ENCODE results near the gene KCNK1.

Gene KCNK1

DNA sequence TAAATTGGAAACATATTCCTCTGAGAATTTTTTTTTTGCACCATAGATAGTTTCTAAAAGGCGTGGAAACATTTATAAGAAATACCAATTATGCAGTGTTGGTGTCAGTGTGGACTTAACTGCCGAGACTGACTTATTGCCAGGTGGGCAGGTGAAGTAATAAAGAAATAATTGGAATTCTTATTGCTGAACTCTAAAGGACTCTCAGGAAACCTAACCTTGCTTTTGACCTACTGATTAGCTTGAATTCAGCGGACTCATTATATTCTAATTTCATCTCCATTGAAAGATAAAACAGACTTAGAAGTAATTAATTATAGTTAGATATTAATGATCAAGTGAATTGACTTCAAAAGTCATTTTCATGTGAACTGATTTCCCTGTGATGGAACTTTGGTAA, 26.3 kb downstream of the KCNK1 start:
- DNase-seq = no peak

DNA sequence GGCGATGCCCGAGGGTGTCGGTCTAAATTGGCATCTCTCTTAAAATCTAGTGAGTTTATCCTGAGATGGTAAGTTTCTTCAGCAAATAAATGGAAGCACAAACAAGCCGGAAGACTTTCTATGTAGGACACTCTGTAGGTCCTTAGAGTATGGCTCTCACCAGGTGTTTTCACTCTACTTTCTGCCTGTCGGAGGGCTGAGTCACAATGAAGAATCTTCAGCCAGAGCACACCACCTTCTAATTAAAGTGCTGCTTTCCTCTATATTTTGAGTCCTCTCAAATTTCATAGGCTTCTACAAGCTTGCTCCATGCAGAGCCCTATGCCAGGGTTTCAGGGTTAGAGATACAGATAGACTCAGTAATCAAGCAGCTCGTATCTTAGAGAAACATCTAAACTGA, 27.1 kb downstream of the KCNK1 start:
- DNase-seq = peak; percentile 21

DNA sequence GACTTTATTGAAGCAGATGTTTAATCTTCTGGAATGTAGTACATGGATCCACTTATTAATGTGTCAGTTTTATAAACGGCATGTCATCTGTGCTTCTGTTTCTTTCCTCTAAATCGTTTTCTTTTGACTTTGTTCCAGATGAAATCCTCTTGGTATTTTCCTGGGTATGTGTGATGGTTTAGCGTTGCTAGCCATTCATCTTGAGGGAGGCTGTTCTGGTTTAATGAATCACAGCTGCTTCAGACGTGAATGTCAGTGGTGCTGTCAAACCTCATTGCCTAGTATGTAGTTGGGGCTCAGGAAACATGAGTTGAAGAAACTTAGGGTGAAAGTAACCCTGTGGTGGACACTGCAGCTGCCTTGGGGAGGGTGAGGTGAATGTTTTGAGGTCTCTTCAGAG, 33.2 kb downstream of the KCNK1 start:
- DNase-seq = no peak

DNA sequence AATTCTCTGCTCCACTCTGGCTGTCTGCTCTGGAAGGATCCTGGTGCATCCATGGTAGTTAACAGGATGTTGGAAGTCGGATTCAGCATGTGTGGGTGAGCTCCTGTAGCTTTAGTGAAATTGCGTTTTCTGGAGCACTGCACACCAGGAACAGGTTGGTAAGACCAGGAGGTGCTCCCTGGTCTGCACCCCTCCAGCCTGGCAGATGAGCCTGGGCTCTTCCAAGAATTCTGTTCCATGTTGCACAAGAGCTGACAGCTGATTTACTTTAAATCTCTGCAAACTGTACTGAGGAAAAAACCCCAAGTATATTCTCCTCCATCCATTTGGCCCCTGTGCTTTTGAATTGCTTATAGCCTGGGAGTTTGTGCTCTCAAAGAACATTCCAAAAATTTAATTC, 33.7 kb downstream of the KCNK1 start:
- no peak for DNase-seq

DNA sequence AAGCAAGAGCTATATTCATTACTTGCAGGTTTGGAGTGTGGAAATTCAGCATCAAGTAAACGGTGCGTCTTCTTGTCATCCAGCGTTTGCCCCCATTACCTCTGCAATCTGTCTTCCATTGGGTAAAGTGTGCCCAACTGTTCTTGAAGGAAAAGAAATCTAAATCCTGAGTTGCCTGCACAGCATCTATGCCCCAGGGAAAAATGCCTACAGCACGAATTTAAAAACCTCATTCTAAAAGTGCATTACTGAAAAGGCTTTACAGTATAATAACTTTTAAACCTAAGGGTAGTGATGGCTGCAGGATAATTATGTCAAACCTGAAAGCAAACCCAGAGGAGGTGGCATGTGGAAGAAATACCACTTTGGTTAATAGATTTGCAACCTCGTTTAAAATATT, 37.2 kb downstream of the KCNK1 start:
- no peak for DNase-seq

DNA sequence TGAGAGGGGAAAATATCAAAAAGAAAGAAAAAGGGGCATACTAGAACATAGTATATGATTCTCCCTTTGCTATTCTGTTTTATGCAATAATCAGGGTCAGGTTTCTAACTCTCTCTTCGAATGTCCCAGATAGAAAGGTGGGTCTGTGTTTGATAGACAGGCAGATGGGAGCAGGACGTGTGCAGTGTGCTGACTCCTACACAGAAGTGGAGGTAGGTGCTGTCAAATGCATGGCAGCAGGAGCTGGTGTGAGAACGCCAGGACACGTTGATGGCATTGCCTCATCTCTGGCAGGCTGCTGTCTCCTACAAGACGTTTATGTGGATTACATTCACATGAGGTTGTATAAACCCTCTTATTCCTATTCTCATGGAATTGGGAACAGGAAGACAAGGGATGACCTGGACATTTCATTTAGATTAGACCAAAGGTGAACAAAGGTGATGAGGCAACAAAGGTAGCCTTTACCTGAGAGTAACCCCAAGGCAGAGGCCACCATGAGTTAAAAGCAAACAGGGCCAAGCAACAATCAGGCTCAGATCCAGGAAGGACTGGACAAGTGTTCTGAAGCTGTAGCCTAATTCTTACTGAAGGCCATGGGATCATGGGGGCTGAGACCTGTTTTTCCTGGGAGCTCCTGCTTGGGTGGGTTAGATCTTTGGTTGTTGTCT, 37.8 kb downstream of the KCNK1 start:
- DNase-seq = peak; percentile 18

DNA sequence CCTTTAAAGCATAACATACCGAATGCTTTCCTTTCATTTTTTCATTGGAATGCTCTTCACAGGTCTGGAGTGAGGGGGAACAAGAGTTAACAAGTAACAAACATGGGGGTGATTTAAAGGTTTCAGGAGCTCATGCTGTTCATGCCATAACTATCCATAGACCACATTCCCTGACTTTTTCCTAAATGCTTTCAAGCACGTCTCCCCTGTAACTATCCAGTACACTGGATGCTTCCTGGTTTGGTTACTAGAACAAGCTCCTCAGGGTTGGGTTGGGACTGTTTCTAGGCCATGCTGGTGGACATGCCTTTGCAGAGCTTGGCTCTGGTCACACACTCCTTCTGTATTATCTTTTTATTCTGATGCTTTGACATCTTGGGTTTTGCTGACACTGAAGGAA, 38.6 kb downstream of the KCNK1 start:
- DNase-seq = no peak

DNA sequence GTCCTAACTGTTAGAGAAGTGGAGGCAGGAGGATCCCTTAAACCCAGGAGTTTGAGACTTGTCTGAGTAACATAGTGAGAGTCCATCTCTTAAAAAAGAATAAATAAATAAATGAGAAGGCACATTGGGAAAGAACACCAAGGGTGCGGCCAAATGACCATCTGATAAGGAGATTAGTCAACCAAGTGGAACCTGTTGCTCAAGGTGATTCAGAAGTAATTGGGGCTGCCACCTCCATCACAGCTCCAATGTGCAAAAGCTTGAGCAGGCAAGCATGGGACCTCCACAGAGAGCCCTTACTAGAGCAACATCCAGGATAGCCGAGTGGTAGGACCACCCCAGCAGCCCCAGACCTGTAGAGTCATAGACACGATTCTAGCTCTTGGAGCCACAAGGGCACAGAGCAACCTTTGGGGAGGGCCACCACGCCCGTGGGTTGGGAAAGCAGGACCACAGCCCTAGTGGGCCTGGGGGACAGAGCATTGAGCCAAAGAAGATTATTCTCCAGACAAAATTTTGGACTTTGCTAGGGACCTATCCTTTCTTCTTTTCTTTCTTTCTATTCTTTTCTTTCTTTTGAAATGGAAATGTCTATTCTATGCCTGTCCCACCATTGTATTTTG, 40.9 kb downstream of the KCNK1 start:
- no peak for DNase-seq

DNA sequence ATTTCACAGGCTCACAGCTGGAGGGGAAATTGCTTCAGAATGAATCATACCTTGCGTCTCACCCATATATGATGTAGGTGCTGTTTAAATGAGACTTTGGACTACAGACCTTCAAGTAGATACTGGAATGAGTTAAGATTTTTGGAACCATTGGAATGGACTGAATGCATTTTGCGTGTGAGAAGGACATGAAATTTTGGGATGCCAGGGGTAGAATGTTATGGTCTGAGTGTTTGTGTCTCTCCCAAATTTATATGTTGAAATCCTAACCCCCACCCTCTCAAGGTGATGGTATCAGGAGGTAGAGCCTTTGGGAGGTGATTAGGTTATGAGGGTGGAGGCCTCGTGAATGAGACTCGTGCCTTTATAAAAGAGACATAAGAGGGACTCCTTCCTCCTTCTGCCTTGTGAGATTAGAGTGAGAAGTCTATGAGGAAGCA, 41.4 kb downstream of the KCNK1 start:
- DNase-seq = no peak

DNA sequence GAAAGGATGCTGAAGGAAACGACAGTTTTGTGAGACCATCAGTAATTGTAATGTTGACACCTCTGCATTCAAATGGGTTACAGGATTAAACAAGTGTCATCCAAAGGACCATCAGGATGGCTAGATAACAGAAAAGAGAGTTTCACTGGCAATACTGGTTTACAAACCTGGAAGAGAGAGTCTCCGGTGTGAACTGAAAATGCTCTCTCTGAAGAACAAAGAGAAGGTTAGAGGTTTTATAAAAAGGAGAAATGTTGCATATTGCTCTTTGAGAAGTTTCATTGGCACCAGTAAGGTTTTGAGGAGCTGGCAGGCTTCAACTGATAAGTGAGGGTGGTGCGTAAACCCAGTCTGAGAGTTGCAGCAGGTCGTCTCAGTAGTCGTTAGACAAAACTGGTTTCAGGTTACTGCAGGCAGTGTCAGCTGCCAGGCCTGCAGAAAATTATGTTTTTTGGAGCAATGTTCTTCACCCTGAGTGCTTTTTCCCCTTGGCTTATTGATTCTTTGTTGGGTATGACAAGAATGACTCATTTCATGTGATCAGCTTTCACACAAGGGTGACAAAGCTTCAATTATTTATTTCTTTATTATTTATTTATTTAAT, 42.2 kb downstream of the KCNK1 start:
- DNase-seq = peak; percentile 88

DNA sequence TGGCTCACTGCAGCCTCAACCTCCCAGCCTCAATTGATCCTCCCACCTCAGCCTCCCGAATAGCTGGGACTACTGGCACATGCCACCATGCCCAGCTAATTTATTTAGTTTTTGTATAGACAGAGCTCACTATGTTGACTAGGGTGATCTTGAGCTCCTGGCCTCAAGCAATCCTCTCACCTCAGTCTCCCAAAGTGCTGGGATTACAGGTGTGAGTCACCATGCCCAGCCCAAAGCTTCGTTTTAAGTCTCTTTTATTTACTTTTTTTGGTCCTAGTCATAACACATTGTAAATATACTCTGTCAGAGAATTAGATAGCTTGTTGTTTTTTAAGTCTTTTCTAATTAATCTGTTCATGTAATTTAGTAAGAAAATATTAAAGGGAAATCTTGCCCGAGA, 42.8 kb downstream of the KCNK1 start:
- no peak for DNase-seq

DNA sequence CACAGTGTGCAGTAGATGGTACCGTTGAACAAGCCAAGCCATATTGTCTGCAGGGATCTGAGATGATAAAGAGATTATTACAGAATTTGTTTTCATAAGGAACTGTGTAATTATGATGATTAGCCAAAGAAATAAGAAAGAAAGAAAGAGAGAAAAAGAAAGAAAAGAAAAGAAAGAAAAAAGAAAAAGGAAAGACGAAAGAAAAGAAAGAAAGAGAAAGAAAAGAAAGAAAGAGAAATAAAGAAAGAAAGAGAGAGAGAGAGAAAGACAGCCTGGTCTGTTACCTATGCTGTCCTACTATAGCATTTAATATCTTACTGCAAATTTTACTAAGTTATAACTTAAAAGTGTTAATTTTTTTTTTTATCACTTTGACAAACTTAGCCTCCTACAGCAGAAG, 43.6 kb downstream of the KCNK1 start:
- DNase-seq = no peak

DNA sequence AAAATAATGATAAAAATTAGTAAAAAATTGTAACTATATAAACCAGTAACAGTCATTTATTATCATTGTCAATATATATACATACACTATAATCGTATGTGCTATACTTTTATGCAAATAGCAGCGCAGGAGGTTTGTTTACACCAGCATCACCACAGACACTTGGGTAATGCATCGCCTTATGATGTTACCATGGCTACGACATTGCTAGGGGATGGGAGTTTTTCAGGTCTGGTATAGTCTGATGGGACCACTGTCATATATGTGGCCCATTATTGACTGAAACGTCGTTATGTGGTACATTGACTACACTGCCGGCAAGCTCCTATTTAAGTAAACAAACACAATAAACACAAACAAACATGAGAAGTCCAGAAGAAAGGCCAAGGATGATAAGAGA, 45.6 kb downstream of the KCNK1 start:
- no peak for DNase-seq

DNA sequence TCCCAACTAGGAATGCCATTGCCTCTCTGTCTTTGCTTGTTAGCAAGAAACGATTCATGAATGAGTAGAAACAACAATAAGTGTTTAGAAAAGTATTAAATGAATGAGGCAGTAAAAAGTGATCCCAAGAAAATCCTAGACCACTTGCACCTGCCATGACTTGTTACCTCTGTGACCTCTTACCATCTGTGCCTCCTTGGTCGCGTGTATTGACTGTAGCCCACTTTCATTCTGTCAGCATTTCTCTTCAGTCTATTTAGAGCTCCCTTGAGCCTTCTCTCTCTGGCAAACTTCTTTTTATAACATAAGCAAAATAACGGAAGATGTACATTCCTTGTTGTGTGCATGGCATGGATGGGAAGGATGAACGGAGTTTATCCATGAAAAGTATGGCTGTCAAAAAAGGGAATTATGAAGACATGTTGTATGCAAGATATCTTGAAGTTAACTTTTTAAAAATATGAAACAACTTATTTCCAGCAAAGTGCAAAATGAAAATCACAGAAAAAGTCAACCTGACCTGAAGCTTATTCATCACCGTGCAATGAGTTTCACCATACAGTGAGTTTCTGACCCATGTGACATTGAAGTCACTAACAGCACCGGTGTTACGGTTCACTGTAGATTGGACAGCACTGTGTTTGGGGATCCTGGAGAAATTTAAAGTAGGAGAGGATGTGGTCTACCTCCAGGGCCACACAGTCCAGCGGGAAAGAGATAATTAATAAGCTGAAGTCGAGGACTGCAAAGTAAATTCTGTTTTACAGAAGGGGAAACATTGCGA, 47.7 kb downstream of the KCNK1 start:
- DNase-seq = peak; percentile 66

DNA sequence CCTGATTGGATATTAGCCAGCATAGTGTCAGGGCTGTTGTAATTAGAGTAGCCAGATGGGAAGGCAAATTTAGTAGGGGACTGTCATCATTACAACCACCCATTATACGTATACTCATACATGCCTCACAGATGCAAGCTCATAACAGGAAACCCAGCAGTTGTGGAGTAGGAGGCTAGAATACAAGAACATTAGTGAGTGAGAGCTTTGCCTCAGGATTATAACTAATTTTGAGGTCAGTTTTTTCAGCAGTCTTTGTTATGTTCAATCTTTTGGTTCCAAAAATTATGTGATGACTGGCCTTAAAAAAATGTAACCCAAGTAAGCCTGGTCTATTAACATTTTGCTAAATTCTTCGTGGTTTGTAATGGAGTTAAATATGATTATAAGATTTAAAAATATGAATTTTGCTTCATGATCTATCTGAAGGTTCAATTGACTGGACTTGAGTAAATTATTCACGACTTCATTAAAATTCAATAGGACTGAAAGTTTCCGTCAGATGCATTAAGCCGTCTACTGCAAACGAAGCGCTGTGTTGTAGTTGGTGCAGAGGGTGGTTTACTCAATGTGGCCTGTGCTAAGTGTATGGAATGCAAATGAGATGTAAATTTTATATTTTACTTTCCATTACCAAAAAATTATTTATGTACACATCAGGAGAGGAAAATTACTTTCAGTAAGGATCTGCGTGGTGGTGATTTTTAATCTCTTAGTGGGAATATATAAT, 48.8 kb downstream of the KCNK1 start:
- DNase-seq = peak; percentile 93

DNA sequence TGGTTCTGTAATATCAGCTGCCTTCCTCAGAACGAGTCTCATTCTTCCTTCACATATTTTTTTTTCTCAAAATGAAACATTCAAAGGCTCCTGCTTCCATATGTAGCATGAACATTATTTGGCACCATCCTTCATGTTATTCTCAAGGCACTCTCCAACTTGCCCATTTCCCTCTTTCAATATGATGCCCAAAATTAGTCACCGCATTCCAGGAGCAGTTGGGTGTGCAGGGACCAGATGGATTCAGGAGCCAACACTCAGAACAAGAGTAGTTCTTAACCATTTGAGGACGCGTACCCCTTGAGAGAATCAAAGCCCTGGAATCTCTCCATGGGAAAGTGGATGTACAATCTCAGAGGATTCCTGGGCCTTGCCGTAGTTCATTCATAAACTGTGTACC, 50.3 kb downstream of the KCNK1 start:
- peak; percentile 77 for DNase-seq

DNA sequence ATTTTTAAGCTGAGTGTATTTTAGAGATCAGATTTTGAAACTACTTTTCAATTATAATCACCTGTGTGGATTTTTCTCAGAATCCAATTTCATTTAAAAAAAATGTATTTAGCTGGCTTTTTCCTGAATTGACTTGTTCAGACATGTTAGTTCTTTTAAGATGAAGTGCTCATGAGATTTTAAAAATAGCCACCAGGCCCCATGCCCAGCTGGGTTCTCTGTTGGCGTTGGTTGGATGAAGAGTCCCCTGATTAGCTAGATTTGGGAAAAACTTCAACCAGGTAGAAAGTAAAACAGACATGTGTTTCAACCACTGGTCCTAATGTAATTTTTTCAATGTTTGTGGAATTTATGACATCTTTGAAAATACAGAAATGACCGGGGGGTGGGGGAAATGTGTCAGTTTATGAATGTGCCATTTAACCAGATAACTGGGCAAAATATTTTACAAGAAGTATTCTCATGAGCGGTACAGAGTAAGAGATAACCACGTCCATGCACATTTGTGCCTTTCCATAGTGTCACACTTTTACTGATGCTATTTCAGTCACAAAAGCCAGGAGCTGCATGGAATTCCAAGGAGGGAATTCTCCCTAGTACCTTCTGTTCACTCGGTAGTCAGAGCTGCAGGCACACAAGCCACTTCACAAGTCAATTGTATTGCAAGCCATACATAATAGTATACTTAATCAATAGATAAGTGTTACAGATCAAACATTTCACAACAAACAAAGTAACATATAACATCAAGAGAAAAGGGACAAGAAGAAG, 51.1 kb downstream of the KCNK1 start:
- DNase-seq = peak; percentile 51

DNA sequence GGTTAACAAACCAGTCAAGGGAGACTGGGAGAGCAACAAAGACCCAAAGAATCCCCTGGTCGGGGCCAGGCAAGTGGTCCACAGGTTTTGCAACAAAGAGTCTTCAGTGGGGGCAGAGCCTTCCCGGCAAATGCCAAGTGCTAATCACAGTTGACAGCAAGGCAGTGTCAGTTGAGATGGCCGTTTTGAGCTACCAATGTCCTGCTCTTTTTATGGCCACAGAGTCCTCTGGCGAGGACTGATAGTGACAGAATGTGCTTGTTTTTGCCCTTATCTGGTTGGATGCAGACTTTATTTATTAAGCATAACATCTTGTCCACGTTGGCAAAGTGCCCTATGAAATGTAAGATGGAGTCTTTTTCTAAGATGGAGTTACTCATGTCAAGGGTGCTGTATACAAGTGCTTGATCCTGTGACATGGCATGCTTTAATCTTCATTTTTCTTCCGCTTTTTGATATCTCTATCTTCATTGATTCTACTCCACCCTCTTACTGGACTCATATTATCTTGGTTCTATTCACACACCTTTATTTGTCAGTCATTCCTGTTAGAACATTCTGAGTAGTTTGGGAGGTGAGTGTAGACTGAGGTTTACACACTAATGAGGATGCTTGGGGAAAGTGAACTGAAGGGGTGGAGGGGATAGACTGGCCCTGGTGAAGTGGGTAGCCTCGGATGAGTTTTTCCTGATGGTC, 51.8 kb downstream of the KCNK1 start:
- no peak for DNase-seq

DNA sequence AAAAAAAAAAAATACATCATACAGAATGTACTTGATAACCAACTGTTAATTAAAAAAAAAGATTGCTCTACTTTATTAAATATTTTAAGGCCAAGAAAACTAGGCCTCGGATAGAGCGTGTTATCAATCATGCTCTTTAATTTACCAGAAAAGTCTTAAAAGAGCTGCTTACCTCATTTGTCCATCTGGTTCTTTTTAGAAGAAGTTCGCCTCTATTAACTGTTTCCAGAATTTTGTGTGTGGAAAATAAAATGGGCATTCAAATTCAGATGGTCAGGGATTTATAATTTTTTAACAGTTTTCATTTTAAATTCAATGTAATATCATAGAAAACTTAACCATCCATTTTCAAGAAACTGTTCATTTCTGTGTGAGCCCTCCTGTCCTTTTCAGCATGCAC, 53.8 kb downstream of the KCNK1 start:
- no peak for DNase-seq

DNA sequence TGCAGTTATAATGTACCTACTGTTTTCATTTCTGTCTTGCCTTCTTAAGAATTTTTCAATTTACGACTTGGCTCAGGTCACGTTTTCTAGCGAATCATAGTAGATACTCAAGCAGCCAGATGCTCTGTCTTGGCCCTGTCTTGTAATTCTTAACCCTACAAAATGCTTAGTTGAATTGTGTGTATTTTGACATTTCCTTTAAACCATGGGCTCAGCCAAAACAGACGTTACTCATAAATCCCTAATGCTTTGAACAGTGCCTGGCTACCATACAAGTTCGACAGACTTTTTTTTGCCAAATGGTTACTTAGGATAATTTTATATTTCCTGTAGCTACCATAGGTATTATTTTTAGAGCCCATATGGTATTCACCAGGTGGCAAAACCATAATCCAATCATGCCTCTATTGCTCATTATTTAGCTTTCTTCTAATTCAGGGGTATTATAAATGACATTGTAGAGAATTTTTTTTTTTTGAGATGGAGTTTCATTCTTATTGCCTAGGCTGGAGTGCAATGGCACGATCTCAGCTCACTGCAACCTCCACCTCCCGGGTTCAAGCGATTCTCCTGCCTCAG, 54.3 kb downstream of the KCNK1 start:
- peak; percentile 70 for DNase-seq

DNA sequence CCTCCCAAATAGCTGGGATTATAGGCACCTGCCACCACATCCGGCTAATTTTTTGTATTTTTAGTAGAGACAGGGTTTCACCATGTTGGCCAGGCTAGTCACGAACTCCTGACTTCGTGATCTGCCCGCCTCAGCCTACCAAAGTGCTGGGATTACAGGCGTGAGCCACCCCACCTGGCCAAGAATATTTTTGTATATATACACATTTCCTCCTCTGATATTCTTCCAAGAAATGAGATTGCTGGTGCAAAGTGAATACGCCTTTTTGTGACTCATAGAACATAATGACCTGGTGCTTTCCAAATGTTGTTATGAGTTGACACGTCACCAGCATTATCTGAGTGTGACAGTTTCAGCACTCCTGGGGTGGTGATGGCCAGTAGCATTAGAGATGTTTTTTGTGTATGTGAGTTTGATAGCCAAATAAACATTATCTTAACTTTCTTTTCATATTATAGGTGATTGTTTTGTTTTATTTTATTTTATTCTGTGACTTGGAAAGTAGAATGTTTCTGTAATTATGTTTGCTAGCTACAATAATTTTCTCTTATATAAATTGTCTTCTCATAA, 54.9 kb downstream of the KCNK1 start:
- no peak for DNase-seq
